SH-SY5Y (cell line): ENCODE data around the gene SLC15A4.

Experiments
- GATA2 ChIP-seq: IDR thresholded peaks from 2 replicates; pipeline ENCODE4 v1.6.1; 2011; ENCODE audit warnings: mild to moderate bottlenecking, low read depth, low read length
- GATA3 ChIP-seq: IDR thresholded peaks from 2 replicates; pipeline ENCODE4 v1.6.1; 2011; ENCODE audit warnings: low read depth, mild to moderate bottlenecking, low read length, moderate library complexity

DNA sequence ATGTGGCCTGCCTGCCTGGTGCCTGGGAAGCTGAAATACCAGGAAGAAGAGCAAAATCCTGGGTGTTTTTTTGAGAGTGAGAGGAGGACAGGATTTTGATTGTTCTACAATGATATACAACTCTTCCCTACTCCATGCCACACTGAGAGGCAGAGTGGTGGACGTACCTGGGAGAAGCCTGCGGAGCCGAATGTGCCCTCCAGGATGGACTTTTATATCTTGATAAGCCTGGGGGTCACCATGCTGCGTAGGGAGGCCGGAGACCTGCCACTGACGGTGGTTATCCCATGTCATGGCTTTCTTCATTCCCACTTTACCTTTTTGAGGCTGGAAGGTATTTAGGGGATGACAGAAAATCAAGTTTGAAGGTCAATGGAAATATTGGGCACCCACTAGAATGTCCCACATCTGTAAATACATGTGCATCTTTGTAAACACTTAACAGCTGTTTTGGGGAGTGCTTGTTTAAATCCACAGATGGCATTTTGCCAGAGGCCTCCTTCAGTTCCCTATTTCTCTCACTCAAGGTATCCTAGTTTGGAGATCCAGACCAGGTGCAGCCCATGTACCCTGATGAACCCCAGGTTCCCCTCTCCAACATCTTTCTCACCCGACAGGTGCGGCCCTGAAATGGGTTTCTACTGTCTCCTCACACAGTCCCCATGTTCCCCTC lies 28.4 kb upstream of the SLC15A4 start:
- no peak for TF ChIP-seq GATA2
- no peak for TF ChIP-seq GATA3
